Tibial nerve (tissue), 4 donors: Measurements from ENCODE around the gene DDX39A.

Source experiments
- CTCF ChIP-seq, 5 experiments: fragments of 200-600 bp in 3 of 5; fragments of 450-650 bp in 2 of 5; sonication (generic) in 3 of 5; IDR thresholded peaks; one replicate each; pipeline ENCODE4 v1.5.1; 2016 to 2019; ENCODE audit warnings: antibody characterized with exemption in 5 of 5, mild to moderate bottlenecking in 3 of 5, moderate library complexity in 2 of 5
- EP300 ChIP-seq, 2 donors: sonication (generic); formaldehyde crosslinking; IDR thresholded peaks; one replicate each; pipeline ENCODE4 v1.6.1; 2017; ENCODE audit warnings: antibody characterized with exemption in 2 of 2, mild to moderate bottlenecking in 1 of 2

- TF ChIP-seq EP300 (IDR thresholded peaks at IDR 0.05) = no peak
- TF ChIP-seq CTCF (IDR thresholded peaks at IDR 0.05) = no peak
Measured at GRCh38 chr19:14411938-14412245, 7.2 kb downstream of the DDX39A start.
